KMS-11 (cell line): ENCODE results near the gene RNASE1.

Source experiments
- H2AFZ ChIP-seq: fragments of 200-600 bp; sonication (generic); 2 replicates; pipeline ENCODE4 v1.6.1; 2016; ENCODE audit warnings: antibody characterized with exemption, mixed run types, low read depth
- H3K27ac ChIP-seq: fragments of 200-600 bp; sonication (generic); 2 replicates; pipeline ENCODE4 v1.6.1; 2016; ENCODE audit warnings: mild to moderate bottlenecking, mixed run types
- H3K27me3 ChIP-seq: fragments of 200-600 bp; sonication (generic); 2 replicates; pipeline ENCODE4 v1.6.1; 2017; ENCODE audit warnings: mild to moderate bottlenecking, low read depth, mixed run types, moderate library complexity; ENCODE audit not compliant: insufficient read depth
- H3K36me3 ChIP-seq: fragments of 200-600 bp; sonication (generic); 2 replicates; pipeline ENCODE4 v1.6.1; 2017; ENCODE audit warnings: mild to moderate bottlenecking, mixed run types; ENCODE audit not compliant: insufficient read depth
- H3K4me1 ChIP-seq: fragments of 200-600 bp; sonication (generic); 2 replicates; pipeline ENCODE4 v1.6.1; 2016; ENCODE audit warnings: mild to moderate bottlenecking, low read depth, mixed run types; ENCODE audit not compliant: poor library complexity, severe bottlenecking
- H3K4me2 ChIP-seq: fragments of 200-600 bp; sonication (generic); 2 replicates; pipeline ENCODE4 v1.7.0; 2016; ENCODE audit warnings: mild to moderate bottlenecking, mixed run types
- H3K4me3 ChIP-seq: fragments of 200-600 bp; sonication (generic); IDR thresholded peaks from 2 replicates; pipeline ENCODE4 v1.6.1; 2017; ENCODE audit warnings: low read depth, low read length, mixed read lengths; ENCODE audit not compliant: insufficient read depth
- H3K79me2 ChIP-seq: fragments of 200-600 bp; sonication (generic); 2 replicates; pipeline ENCODE4 v1.6.1; 2016; ENCODE audit warnings: low read depth, mixed run types; ENCODE audit not compliant: insufficient read depth
- H3K9ac ChIP-seq: fragments of 200-600 bp; sonication (generic); 2 replicates; pipeline ENCODE4 v1.6.1; 2016; ENCODE audit warnings: mild to moderate bottlenecking, mixed run types
- H4K20me1 ChIP-seq: fragments of 200-600 bp; sonication (generic); 2 replicates; pipeline ENCODE4 v1.6.1; 2016; ENCODE audit warnings: mild to moderate bottlenecking, mixed run types; ENCODE audit not compliant: insufficient read depth
- CTCF ChIP-seq: fragments of 200-600 bp; sonication (generic); conservative IDR thresholded peaks from 2 replicates; pipeline ENCODE4 v1.6.1; 2017; ENCODE audit warnings: low read depth, mild to moderate bottlenecking, antibody characterized with exemption, low read length, moderate library complexity, mixed read lengths

The RNASE1 gene

GRCh38 chr14:20798932-20799331, 3.7 kb downstream of the RNASE1 start:
- no peak overlapping the region for H3K9ac ChIP-seq
- TF ChIP-seq CTCF = no peak
- no peaks in the 10 kb centered on the region for H3K27me3 ChIP-seq
- no peaks in the 10 kb centered on the region for H3K36me3 ChIP-seq
- no peak overlapping the region for H2AFZ ChIP-seq
- H4K20me1 ChIP-seq = no peaks in the 10 kb centered on the region
- no peaks in the 10 kb centered on the region for H3K4me1 ChIP-seq
- no peaks in the 10 kb centered on the region for H3K79me2 ChIP-seq
- H3K27ac ChIP-seq = no peak overlapping the region
- no peak overlapping the region for H3K4me3 ChIP-seq
- no peak overlapping the region for H3K4me2 ChIP-seq

GRCh38 chr14:20798318-20798717, 4.3 kb downstream of the RNASE1 start:
- H3K79me2 ChIP-seq = no peaks in the 10 kb centered on the region
- no peak overlapping the region for H3K27ac ChIP-seq
- H3K4me2 ChIP-seq = no peak overlapping the region
- no peak overlapping the region for H2AFZ ChIP-seq
- no peaks in the 10 kb centered on the region for H4K20me1 ChIP-seq
- no peak overlapping the region for H3K9ac ChIP-seq
- H3K4me1 ChIP-seq = no peaks in the 10 kb centered on the region
- TF ChIP-seq CTCF = no peak
- no peak overlapping the region for H3K4me3 ChIP-seq
- H3K36me3 ChIP-seq = no peaks in the 10 kb centered on the region
- no peaks in the 10 kb centered on the region for H3K27me3 ChIP-seq

- Histone ChIP-seq H3K27ac (no peak overlapping the region), H2AFZ (no peak overlapping the region), H3K36me3 (no peaks in the 10 kb centered on the region), H3K79me2 (no peaks in the 10 kb centered on the region), H3K27me3 (no peaks in the 10 kb centered on the region), H3K4me3 (no peak overlapping the region), H3K4me2 (no peak overlapping the region), H3K4me1 (no peaks in the 10 kb centered on the region), H4K20me1 (no peaks in the 10 kb centered on the region), H3K9ac (no peak overlapping the region)
- no peak for TF ChIP-seq CTCF
Observed at GRCh38 chr14:20797164-20797563, 5.5 kb downstream of the RNASE1 start.

- Histone ChIP-seq H2AFZ (no peak overlapping the region), H3K4me3 (no peak overlapping the region), H3K27ac (no peak overlapping the region), H4K20me1 (no peaks in the 10 kb centered on the region), H3K36me3 (no peaks in the 10 kb centered on the region), H3K9ac (no peak overlapping the region), H3K4me1 (no peaks in the 10 kb centered on the region), H3K4me2 (no peak overlapping the region), H3K27me3 (no peaks in the 10 kb centered on the region), H3K79me2 (no peaks in the 10 kb centered on the region)
- TF ChIP-seq CTCF = no peak
Observed at GRCh38 chr14:20794644-20795369, 7.8 kb downstream of the RNASE1 start.
